Cardiac muscle cell (in vitro differentiated cells and primary cell): Measurements from ENCODE around the gene GRK1. TPM values are rescaled to one million over a fixed set of nuclear protein-coding genes. Genes with fewer than 3 reads are reported as not detected.

ENCODE experiments used
- DNase-seq, 2 donors: peaks; one replicate each; pipeline versions ENCODE4 v3.0.0 to v3.0.0-alpha.2; 2010 to 2017; ENCODE audit warnings: low read depth in 1 of 2, low spot score in 1 of 2
- H3K27ac ChIP-seq: fragments of 200-600 bp; sonication (generic); 2 replicates; pipeline ENCODE4 v1.5.1; 2016
- H3K27me3 ChIP-seq: fragments of 200-600 bp; sonication (generic); 2 replicates; pipeline ENCODE4 v1.6.0; 2016; ENCODE audit warnings: control low read depth
- H3K36me3 ChIP-seq: fragments of 200-600 bp; sonication (generic); 2 replicates; pipeline ENCODE4 v1.5.1; 2016; ENCODE audit warnings: control low read depth
- H3K4me1 ChIP-seq: fragments of 200-600 bp; sonication (generic); 2 replicates; pipeline ENCODE4 v1.8.1; 2017; ENCODE audit warnings: low read depth, mild to moderate bottlenecking, mixed run types
- H3K4me3 ChIP-seq: fragments of 200-600 bp; sonication (generic); 2 replicates; pipeline ENCODE4 v1.5.1; 2016; ENCODE audit warnings: mild to moderate bottlenecking
- H3K9me3 ChIP-seq: fragments of 200-600 bp; sonication (generic); 2 replicates; pipeline ENCODE4 v1.5.1; 2017; ENCODE audit warnings: low read depth, mild to moderate bottlenecking, control low read depth
- polyA plus RNA-seq: library from polyadenylated mRNA; unstranded; fragments of >200 nt; fragmentation: Nextera tagmentation; extraction: Ambion mirVana; gene quantifications from 2 replicates; pipeline ENCODE4 v1.2.1, GENCODE V29; 2016
- total RNA-seq: library from RNA; depleted of rRNA; stranded (reverse); fragments of >200 nt; gene quantifications from 2 replicates; pipeline ENCODE4 v1.2.3, GENCODE V29; 2016
- TF ChIP-seq, protein P1 (sequence below): IDR thresholded peaks from 2 replicates; pipeline ENCODE4 v1.5.1; 2012; ENCODE audit warnings: low read depth, mild to moderate bottlenecking, low read length

Gene GRK1
- total and polyA plus RNA-seq, 2 experiments from 2014 or later = 0.13 to 0.21 TPM

DNA sequence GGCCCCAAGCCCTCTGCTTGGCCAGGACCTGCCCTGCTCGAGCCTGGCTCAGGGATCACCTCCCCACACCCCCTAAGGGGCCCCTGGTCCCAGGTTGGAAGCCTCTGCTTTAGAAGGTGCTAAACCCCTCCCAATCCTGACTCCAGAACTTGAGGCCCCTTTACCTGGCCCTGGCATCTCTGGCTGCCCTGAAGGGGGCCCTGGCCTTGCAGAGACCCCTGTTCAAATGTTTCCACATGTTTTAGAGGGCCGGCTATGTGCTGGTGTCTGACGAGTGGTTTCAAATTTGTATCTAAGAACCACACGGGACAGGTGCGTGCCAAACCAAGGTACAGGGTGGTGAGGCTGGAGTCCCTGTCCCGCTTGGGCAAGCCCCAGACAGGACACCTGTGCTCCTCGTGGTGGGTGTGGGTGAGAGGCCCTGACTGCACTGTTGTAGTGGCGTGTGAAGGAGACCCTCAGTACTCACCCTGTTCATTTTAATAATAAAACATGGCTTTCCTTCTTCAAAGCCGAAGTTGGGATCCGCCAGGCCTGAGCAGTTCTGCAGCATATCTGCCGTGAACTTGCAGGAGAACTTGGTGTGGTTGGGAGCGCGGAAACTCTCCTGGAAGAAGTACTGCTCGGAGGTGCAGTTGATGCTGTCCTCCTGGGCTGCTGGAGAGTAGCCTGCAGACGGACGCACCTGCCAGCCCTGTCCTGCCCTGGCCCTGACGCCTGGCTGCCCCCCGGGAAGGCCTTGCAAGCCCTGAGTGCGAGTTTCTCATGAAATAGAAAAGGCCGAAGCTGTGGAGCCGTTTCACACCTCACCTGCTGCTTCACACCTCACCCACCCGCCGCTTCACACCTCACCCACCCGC is 14.4 kb upstream of the GRK1 start:
- Histone ChIP-seq H3K27ac (no peak overlapping the region), H3K4me1 (no peaks in the 10 kb centered on the region), H3K27me3 (no peaks in the 10 kb centered on the region), H3K4me3 (no peak overlapping the region), H3K36me3 (no peaks in the 10 kb centered on the region), H3K9me3 (no peaks in the 10 kb centered on the region)
- DNase-seq = no peak
- TF ChIP-seq, protein P1, sequence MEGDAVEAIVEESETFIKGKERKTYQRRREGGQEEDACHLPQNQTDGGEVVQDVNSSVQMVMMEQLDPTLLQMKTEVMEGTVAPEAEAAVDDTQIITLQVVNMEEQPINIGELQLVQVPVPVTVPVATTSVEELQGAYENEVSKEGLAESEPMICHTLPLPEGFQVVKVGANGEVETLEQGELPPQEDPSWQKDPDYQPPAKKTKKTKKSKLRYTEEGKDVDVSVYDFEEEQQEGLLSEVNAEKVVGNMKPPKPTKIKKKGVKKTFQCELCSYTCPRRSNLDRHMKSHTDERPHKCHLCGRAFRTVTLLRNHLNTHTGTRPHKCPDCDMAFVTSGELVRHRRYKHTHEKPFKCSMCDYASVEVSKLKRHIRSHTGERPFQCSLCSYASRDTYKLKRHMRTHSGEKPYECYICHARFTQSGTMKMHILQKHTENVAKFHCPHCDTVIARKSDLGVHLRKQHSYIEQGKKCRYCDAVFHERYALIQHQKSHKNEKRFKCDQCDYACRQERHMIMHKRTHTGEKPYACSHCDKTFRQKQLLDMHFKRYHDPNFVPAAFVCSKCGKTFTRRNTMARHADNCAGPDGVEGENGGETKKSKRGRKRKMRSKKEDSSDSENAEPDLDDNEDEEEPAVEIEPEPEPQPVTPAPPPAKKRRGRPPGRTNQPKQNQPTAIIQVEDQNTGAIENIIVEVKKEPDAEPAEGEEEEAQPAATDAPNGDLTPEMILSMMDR = no peak

DNA sequence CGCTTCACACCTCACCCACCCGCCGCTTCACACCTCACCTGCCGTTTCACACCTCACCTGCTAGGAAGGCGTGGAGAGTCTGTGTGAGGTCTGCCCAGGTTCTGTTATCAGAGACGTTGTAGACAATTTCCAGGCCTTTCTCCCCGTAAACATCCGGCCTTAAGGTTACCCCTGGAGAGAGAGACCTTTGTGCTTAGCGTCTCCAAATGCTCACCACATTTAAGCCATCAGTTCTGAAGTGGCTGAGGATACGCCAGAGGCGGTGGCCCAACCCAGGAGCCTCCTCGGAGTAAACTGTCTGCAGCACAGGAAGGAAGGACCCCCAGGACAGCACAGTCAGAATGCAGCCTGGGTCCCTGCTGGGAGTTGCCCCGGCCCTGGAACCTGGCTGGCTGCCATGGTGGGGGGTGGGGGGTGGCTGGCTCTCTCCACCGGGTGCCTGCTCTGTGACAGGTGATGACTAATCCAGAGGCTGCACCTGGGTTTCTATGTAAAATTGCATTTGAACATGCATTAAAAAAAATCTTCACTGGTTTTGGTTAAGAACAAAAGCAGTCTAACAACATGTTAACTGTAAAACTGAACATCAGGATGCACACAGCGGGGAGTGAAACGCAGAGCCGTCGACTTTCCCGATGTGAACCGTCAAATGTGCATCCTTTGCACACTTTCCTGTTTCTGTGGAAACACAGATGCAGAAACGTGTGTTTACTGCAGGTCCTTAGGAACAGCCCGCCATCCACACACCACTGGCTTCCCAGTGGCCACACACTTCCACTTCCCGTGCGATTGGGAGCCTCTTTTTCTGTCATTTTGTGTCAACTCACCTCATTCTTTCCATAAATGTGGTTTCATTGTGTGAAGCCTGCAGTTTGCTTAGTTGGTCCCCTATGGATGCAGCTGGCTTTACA is 13.5 kb upstream of the GRK1 start:
- no peaks in the 10 kb centered on the region for H3K36me3 ChIP-seq

DNA sequence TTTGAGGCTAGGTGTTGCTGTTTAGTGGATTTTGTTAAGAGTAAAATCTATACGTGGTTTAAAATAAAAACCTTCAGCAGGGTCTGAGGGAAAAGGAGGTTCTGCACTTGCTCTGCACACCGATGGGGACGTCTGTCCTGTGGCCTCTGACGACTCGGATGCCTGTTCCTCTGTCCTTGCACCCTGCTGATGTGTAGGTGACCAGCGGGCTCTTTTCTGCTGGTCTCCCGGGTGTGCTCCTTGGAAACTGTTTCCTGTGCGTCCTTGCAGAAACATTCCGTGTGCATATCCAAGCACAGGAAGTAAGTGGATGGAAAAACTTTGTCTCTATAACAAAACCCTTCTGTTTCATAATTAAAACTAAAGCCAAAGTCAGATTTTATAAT is 12.9 kb upstream of the GRK1 start:
- no peak overlapping the region for H3K4me3 ChIP-seq
- no peaks in the 10 kb centered on the region for H3K36me3 ChIP-seq
- no peaks in the 10 kb centered on the region for H3K9me3 ChIP-seq
- TF ChIP-seq, protein P1 = no peak
- no peaks in the 10 kb centered on the region for H3K27me3 ChIP-seq
- no peak for DNase-seq
- H3K4me1 ChIP-seq = no peaks in the 10 kb centered on the region
- no peak overlapping the region for H3K27ac ChIP-seq

More for the DNA sequence above, 13.5 kb upstream of the GRK1 start:
- TF ChIP-seq, protein P1 = no peak
- no peaks in the 10 kb centered on the region for H3K4me1 ChIP-seq
- no peak for DNase-seq
- no peaks in the 10 kb centered on the region for H3K27me3 ChIP-seq
- H3K27ac ChIP-seq = no peak overlapping the region
- no peak overlapping the region for H3K4me3 ChIP-seq
- no peaks in the 10 kb centered on the region for H3K9me3 ChIP-seq

DNA sequence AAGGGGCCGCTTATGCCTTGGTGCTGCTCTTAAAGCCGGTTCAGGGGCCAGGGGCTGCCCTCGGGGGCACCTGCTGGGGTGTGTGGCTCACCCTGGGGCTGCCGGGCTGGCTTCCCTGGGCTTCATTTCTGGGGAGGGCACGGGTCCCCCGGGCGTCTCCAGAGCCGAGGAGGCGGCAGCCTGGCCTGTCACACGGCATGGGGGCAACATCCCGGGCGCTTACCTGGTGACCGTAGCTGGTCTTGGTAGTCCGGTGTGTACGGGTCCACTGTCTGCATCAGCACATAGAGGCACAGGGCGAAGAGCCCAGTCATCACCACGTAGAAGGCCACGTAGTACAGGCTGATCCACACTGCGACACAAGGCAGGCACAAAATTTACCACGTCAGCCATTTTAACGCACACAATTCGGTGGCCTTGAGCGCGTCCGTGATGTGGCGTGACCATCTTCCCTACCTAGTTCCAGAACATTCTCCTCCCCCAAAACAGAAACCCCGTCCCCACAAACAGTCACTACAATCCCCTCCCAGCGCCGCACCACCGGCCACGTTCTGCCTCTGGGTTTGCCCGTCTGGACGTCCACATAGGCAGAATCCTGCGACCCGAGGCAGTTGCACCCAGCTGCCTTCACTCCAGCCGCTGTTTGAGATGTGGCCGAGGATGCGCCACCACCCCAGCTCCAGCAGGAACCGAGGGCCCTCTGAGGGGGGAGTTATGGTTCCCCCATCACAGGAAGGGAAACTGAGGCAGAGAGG is 12.3 kb upstream of the GRK1 start:
- H3K27me3 ChIP-seq = no peaks in the 10 kb centered on the region
- no peak for DNase-seq
- H3K4me3 ChIP-seq = no peak overlapping the region
- no peak overlapping the region for H3K27ac ChIP-seq
- no peaks in the 10 kb centered on the region for H3K4me1 ChIP-seq
- no peaks in the 10 kb centered on the region for H3K9me3 ChIP-seq
- TF ChIP-seq, protein P1 = no peak
- no peaks in the 10 kb centered on the region for H3K36me3 ChIP-seq

DNA sequence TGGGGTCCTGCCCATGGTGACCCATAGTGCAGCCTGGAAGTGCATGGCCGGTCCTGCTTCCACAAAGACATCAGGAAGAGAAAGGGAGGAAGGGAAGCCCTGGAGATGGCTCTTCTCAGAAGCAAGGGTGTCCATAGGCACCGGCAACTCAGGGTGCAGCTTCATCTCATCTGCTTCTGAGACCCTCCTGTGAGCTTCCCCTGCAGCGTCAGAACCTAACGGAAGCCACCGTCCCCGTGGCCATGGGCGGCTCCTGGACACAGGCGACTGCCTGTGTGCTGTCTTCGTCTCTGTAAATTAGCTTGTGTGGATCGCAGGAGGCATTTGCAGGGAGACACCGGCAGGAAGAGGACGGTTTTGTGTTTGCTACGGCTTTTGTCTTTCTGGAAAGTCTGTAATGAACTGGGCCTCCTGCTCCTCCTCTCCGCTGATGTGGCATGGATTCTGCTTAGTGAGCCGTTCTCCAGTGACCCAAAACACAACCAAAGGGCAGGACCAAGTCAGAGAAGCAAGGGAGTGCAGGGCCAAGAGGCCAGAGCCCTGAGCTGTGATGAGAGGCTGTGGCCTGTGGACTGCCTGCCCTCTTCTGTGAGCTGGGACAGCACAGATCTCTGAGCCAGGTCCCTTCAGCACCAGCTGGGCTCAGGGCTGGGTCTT is 11.5 kb upstream of the GRK1 start:
- no peaks in the 10 kb centered on the region for H3K4me1 ChIP-seq
- DNase-seq = no peak
- no peak overlapping the region for H3K4me3 ChIP-seq
- no peak overlapping the region for H3K27ac ChIP-seq
- TF ChIP-seq, protein P1 = no peak
- no peaks in the 10 kb centered on the region for H3K36me3 ChIP-seq
- no peaks in the 10 kb centered on the region for H3K27me3 ChIP-seq
- H3K9me3 ChIP-seq = no peaks in the 10 kb centered on the region
